Neural cell (in vitro differentiated cells): Measurements from ENCODE around the gene PTX4. TPM values are rescaled to one million over a fixed set of nuclear protein-coding genes. Genes with fewer than 3 reads are reported as not detected.

Experiments
- H2AFZ ChIP-seq: fragments of 200-600, 300-800 bp; sonication (generic), shearing (Covaris generic); 2 replicates; pipeline ENCODE4 v1.6.0; 2014; ENCODE audit warnings: low read depth, mild to moderate bottlenecking, antibody characterized with exemption, low read length, moderate library complexity
- H3F3A ChIP-seq: fragments of 200-600 bp; shearing (Covaris generic); 2 replicates; pipeline ENCODE4 v1.6.1; 2016; ENCODE audit warnings: mild to moderate bottlenecking, moderate library complexity, mixed read lengths, antibody characterized with exemption, low read length; ENCODE audit not compliant: insufficient read depth, poor library complexity, severe bottlenecking
- H3K27ac ChIP-seq: fragments of 200-600, 300-800 bp; sonication (generic), shearing (Covaris generic); 2 replicates; pipeline ENCODE4 v1.5.1; 2014; ENCODE audit warnings: mild to moderate bottlenecking, low read length, moderate library complexity
- H3K27me3 ChIP-seq: fragments of 300-800, 200-600 bp; sonication (generic), shearing (Covaris generic); 2 replicates; pipeline ENCODE4 v1.6.0; 2014; ENCODE audit warnings: mild to moderate bottlenecking, low read depth, low read length, moderate library complexity; ENCODE audit not compliant: insufficient read depth
- H3K36me3 ChIP-seq: fragments of 300-800, 200-600 bp; sonication (generic), shearing (Covaris generic); 2 replicates; pipeline ENCODE4 v1.5.1; 2014; ENCODE audit warnings: mild to moderate bottlenecking, antibody characterized with exemption, low read length, moderate library complexity; ENCODE audit not compliant: insufficient read depth
- H3K4me2 ChIP-seq: fragments of 300-800, 200-600 bp; sonication (generic), shearing (Covaris generic); 2 replicates; pipeline ENCODE4 v1.6.0; 2014; ENCODE audit warnings: mild to moderate bottlenecking, low read length
- H3K4me3 ChIP-seq: fragments of 300-800, 200-600 bp; sonication (generic), shearing (Covaris generic); 2 replicates; pipeline ENCODE4 v1.5.1; 2014; ENCODE audit warnings: mild to moderate bottlenecking, low read length, moderate library complexity
- H3K79me2 ChIP-seq: fragments of 200-600 bp; shearing (Covaris generic); replicated peaks from 2 replicates; pipeline ENCODE4 v1.6.0; 2014; ENCODE audit warnings: mild to moderate bottlenecking, low read length, moderate library complexity; ENCODE audit not compliant: insufficient read depth
- H3K9ac ChIP-seq: fragments of 300-800, 200-600 bp; sonication (generic), shearing (Covaris generic); 2 replicates; pipeline ENCODE4 v1.6.1; 2016; ENCODE audit warnings: mild to moderate bottlenecking, low read length, mixed read lengths
- H3K9me2 ChIP-seq: fragments of 200-600 bp; shearing (Covaris generic); 2 replicates; pipeline ENCODE4 v1.6.1; 2016; ENCODE audit warnings: mild to moderate bottlenecking, low read length, mixed read lengths; ENCODE audit not compliant: insufficient read depth
- H3K9me3 ChIP-seq: fragments of 200-600, 300-800 bp; sonication (generic), shearing (Covaris generic); 2 replicates; pipeline ENCODE4 v1.6.1; 2016; ENCODE audit warnings: mild to moderate bottlenecking, mixed run types, low read length, moderate library complexity, mixed read lengths
- H4K20me1 ChIP-seq: fragments of 200-600 bp; shearing (Covaris generic); 2 replicates; pipeline ENCODE4 v1.6.1; 2016; ENCODE audit warnings: mild to moderate bottlenecking, mixed run types; ENCODE audit not compliant: insufficient read depth
- SMC3 ChIP-seq: fragments of 450-650 bp; conservative IDR thresholded peaks from 2 replicates; pipeline ENCODE4 v1.6.1; 2014; ENCODE audit warnings: antibody characterized with exemption, mild to moderate bottlenecking, moderate library complexity; ENCODE audit not compliant: poor library complexity
- TAF1 ChIP-seq: IDR thresholded peaks from 2 replicates; pipeline ENCODE4 v1.6.1; 2012; ENCODE audit warnings: low read depth
- polyA plus RNA-seq: library from polyadenylated mRNA; depleted of rRNA; stranded (reverse); fragments of >200 nt; gene quantifications from 2 replicates; pipeline ENCODE4 v1.2.3, GENCODE V29; 2014
- TF ChIP-seq, protein P1 (sequence below): IDR thresholded peaks from 2 replicates; pipeline ENCODE4 v1.6.1; 2012; ENCODE audit warnings: borderline replicate concordance
- TF ChIP-seq, protein P2 (sequence below): fragments of 450-650 bp; IDR thresholded peaks from 2 replicates; pipeline ENCODE4 v1.5.1; 2014; ENCODE audit warnings: antibody characterized with exemption, mild to moderate bottlenecking, moderate library complexity; ENCODE audit not compliant: poor library complexity, severe bottlenecking

PTX4 gene
- polyA plus RNA-seq, 1 donor from 2014 or later, result not detected

DNA sequence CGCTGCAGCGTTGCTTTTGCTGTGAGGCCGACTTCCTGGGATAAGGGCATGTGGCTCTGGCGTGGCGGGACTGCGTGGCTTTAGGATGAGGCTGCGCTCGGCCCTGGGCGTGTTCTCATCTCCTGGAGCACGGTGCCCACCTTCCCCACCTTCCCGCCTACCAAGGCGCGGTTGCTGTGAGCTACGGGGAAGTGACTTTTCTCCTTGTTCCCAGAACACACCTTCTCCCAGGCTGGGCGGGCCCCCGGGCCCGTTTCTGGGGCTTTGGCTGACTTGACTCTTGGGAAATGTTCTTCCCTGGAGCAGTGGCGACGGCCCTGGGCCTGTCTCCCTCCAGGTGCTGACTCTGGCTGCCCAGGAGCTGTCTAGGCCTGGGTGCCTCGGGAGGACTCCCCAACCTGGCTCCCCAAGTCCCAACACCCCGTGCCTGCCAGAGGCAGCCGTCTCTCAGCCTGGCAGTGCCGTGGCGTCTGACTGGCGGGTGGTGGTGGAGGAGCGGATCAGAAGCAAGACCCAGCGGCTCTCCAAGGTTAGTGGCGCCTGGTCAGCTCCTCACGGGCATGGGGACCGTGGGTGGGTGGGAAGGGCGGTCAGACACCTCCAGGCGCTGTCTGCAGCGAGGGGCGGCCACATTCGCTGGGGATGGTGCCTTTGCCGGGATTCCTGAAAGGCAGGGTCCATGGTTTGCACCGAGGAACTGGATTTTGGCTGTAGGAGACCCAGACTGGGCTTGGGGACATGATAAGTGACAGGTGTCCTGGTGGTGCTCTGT, 16.5 kb upstream of the PTX4 start:
- no peak overlapping the region for H3K27ac ChIP-seq
- no peak overlapping the region for H2AFZ ChIP-seq

DNA sequence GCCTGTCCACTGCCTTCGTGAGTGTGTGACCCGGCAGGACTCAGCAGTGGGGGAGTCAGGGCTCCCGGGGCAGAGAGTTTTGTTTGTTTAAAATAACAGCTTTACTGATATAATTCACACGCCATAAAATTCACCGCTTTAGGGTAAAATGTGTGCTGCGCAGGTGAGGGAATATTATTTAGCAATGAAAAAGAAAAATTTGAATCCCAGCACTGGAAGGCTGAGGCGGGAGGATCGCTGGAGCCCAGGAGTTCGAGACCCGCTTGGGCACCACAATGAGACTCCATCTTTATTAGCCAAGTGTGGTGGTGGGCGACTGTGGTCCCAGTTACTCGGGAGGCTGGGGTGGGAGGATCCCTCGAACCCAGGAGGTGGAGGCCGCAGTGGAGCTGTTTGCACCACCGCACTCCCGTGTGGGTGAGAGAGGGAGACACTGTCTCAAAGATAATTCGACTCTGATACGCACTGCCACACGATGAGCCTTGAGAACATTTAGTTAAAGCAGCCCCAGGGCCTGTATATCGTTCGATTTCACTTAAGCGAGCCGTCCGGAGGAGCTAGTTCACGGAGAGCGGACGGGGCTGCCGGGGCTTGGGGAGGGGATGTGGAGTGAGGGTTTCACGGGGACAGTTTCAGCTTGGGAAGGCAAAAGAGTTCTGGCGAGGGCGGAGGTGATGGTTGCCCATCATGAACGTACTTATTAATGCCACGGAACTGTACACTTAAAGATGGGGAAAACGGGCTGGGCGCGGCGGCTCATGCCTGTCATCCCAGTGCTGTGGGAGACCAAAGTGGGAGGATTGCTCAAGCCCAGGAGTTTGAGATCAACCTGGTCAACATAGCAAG, 14.6 kb upstream of the PTX4 start:
- TF ChIP-seq, protein P1, sequence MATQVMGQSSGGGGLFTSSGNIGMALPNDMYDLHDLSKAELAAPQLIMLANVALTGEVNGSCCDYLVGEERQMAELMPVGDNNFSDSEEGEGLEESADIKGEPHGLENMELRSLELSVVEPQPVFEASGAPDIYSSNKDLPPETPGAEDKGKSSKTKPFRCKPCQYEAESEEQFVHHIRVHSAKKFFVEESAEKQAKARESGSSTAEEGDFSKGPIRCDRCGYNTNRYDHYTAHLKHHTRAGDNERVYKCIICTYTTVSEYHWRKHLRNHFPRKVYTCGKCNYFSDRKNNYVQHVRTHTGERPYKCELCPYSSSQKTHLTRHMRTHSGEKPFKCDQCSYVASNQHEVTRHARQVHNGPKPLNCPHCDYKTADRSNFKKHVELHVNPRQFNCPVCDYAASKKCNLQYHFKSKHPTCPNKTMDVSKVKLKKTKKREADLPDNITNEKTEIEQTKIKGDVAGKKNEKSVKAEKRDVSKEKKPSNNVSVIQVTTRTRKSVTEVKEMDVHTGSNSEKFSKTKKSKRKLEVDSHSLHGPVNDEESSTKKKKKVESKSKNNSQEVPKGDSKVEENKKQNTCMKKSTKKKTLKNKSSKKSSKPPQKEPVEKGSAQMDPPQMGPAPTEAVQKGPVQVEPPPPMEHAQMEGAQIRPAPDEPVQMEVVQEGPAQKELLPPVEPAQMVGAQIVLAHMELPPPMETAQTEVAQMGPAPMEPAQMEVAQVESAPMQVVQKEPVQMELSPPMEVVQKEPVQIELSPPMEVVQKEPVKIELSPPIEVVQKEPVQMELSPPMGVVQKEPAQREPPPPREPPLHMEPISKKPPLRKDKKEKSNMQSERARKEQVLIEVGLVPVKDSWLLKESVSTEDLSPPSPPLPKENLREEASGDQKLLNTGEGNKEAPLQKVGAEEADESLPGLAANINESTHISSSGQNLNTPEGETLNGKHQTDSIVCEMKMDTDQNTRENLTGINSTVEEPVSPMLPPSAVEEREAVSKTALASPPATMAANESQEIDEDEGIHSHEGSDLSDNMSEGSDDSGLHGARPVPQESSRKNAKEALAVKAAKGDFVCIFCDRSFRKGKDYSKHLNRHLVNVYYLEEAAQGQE, result no peak
- no peak for TF ChIP-seq TAF1

More for the DNA sequence above, 16.5 kb upstream of the PTX4 start:
- Histone ChIP-seq H3K79me2 (no peaks in the 10 kb centered on the region), H3K4me2 (no peak overlapping the region), H3K36me3 (no peaks in the 10 kb centered on the region), H3F3A (no peaks in the 10 kb centered on the region), H3K4me3 (no peak overlapping the region), H4K20me1 (no peaks in the 10 kb centered on the region), H3K27me3 (no peaks in the 10 kb centered on the region), H3K9ac (no peak overlapping the region), H3K9me3 (no peaks in the 10 kb centered on the region), H3K9me2 (no peaks in the 10 kb centered on the region)
- TF ChIP-seq, protein P2, sequence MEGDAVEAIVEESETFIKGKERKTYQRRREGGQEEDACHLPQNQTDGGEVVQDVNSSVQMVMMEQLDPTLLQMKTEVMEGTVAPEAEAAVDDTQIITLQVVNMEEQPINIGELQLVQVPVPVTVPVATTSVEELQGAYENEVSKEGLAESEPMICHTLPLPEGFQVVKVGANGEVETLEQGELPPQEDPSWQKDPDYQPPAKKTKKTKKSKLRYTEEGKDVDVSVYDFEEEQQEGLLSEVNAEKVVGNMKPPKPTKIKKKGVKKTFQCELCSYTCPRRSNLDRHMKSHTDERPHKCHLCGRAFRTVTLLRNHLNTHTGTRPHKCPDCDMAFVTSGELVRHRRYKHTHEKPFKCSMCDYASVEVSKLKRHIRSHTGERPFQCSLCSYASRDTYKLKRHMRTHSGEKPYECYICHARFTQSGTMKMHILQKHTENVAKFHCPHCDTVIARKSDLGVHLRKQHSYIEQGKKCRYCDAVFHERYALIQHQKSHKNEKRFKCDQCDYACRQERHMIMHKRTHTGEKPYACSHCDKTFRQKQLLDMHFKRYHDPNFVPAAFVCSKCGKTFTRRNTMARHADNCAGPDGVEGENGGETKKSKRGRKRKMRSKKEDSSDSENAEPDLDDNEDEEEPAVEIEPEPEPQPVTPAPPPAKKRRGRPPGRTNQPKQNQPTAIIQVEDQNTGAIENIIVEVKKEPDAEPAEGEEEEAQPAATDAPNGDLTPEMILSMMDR, result no peak
- no peak for TF ChIP-seq TAF1

DNA sequence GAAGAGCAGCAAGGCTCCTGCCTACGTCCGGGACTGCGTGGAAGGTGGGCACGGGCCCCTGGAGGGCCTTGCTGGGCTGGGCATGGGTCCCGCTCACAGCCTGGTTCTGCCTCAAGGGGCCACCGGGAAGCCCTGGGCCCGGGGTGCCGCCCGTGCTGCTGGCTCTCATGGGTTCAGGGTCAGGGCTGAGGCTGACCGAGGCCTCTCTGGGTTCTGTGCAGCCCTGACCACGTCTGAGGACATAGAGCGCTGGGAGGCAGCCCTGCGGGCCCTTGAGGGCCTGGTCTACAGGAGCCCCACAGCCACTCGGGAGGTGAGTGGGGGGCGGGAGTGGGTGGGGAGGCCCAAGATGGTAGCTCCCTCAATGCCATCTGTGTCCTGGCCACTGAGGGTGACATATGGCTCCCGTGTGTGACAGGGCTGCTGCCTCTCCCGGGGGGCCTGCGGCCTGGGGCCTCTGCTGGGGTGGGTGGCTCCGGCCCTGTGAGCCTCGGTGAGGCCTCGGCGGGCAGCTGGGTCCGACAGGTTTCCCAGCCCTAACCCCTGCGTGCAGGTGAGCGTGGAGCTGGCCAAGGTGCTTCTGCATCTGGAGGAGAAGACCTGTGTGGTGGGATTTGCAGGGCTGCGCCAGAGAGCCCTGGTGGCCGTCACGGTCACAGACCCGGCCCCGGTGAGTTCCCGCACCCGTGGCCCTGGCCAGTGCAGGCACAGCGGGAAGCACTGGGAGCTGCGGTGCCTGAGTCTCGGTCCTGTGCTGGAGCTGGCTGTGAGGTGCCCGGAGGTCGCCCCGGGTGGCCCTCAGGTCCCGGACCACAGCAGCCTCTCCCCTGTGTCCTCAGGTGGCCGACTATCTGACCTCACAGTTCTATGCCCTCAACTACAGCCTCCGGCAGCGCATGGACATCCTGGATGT, 13.6 kb upstream of the PTX4 start:
- Histone ChIP-seq H3K36me3 (no peaks in the 10 kb centered on the region), H2AFZ (no peak overlapping the region), H3F3A (no peaks in the 10 kb centered on the region), H3K9me2 (no peaks in the 10 kb centered on the region), H3K9me3 (no peaks in the 10 kb centered on the region), H3K79me2 (no peaks in the 10 kb centered on the region), H3K27me3 (no peaks in the 10 kb centered on the region), H3K27ac (no peak overlapping the region), H3K4me2 (no peak overlapping the region), H3K4me3 (no peak overlapping the region), H4K20me1 (no peaks in the 10 kb centered on the region), H3K9ac (no peak overlapping the region)
- TF ChIP-seq, protein P2, result no peak
- no peak for TF ChIP-seq SMC3
- TF ChIP-seq, protein P1, result no peak

More for the DNA sequence above, 14.6 kb upstream of the PTX4 start:
- no peak overlapping the region for H3K4me2 ChIP-seq
- H3K9ac ChIP-seq, result no peak overlapping the region
- no peak overlapping the region for H3K4me3 ChIP-seq
- no peak overlapping the region for H2AFZ ChIP-seq
- no peaks in the 10 kb centered on the region for H4K20me1 ChIP-seq
- no peaks in the 10 kb centered on the region for H3K36me3 ChIP-seq
- H3K79me2 ChIP-seq, result no peaks in the 10 kb centered on the region
- H3F3A ChIP-seq, result no peaks in the 10 kb centered on the region
- H3K27ac ChIP-seq, result no peak overlapping the region
- H3K27me3 ChIP-seq, result no peaks in the 10 kb centered on the region
- H3K9me2 ChIP-seq, result no peaks in the 10 kb centered on the region
- no peaks in the 10 kb centered on the region for H3K9me3 ChIP-seq
